CD4-positive, alpha-beta T cell treated with Interferon alpha-2 for 1 hour (primary cell): ENCODE measurements around the gene RNLS.
"Not testable (repeated sequence)": the region's sequence is repeated elsewhere in the genome, so short reads cannot be mapped to it uniquely, and the experiment has no call there.

Source experiments
- DNase-seq, 2 donors: peaks; one replicate each; pipeline ENCODE4 v3.0.0-alpha.2; 2020 to 2022

Gene RNLS

DNA sequence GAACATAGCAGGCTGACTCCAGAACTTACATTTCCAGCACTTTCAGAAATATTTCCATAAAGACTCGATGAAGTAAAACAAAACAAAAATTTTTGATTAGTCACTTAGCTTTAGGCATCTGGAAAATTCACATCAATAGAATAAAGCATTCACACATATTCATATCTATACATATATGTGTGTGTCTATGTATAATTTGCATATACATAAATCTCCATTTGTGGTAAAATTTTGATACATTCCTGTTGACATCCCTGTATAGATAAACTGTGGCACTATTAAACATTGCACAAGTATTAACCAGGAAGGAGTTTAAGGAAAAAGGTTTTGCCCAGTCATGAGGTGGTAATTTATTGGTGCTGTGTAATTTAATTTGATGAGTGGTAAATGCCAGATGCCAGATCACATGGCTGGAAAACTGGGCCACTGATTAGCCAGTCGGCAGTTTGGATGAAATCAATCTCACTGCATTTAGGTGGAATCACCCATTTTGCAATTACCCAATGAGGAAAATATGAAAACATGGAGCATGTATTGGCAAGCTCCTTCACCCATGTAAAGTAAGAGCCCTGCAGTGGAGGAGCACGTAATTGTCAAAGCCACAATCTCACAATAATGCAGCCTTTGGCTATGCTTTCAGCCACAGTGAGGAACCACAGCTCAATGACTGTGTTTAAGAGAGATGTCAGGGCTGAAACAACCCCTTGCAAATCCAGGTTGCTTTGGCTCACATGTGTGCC, 294.6 kb downstream of the RNLS start:
- DNase-seq = no peak

DNA sequence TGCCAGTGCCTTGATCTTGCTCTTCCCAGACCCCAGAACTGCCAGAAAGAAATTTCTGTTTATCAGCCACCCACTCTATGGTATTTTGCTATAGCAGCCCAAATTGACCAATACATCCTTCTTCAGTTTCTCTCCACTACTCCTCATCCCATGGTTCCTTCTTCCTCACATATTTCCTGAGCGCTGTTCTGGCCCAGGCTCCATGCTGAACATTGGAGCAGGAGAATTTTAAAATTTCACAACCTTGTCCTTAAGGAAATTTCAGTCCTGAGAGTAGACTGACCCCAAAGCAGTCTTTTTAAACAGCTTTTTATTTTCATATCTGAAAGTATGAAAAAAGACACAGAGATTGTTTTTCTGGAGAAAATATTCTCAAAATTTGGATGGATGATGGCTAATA, 297.1 kb downstream of the RNLS start:
- no peak for DNase-seq

DNA sequence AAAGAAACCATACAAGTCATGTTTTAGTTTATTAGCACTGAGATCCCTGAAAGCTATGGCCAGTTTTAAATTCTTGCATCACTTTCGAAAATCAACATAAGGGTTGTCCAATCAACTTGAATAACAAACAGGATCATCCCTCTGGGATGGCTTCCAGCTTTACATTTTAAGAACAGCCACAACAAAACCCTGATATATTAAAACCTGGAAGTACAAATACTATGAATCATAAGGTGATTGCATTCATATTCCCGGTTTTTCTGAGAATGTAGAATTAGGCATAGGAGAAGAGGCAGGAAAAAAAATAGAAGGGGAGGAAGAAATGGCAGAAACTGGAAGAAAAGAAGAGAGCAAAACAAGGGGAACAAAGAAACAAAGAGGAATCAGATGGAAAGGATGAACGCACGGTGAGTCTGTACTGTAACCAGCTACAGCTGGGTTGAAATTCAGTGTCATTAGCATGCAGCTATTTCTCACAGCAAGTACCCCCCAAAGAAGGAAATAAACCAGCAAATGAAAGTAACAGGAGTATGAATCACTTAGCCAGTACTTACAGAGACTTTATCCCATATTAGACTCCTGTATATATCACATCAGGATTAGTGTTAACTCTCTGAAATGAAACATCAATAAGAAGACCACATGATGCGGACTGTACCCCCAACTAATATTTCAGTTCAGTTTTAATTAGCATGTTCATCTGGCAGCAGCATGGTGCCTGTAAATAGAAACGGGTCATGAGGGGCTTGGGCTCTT, 301.3 kb downstream of the RNLS start:
- DNase-seq = no peak

DNA sequence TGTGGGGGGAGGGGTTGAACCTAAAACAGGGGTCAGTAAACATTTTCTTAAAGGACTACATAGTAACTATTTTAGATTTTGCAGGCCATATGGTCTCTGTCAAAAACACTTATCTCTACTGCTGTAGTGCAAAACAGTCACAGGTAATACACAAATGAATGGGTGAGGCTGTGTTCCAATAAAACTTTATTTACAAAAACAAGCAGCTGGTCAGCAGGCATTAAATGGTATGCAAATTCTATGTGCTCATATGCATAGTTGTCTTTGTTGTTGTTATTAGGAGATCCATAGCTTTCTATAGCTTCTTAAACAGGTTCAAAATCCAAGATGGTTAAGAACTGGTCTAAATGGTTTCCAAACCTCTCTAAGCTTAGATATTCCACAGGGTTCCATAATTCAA, 302.6 kb downstream of the RNLS start:
- no peak for DNase-seq

DNA sequence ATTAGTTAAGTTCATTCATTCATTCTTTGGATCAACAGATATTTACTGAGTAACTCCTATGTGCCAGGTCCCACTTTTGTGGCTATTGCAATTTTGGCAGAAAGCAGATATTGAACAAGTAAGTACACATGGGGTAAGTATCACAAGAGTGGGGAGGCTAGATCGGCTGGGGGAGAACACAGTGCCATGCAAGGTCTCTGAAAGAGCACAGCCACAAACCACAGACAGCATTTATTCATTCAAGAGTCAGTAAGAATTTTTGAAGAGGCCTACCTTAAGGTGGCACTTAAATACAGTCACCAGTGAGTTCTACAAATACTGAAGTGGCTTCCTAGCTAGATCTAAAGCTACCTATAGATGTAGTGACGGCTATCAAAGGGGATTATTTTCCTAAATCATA, 304.2 kb downstream of the RNLS start:
- no peak for DNase-seq

- not testable (repeated sequence) for DNase-seq
Measured at GRCh38 chr10:88276945-88277344, 306.2 kb downstream of the RNLS start.

- no peak for DNase-seq
Measured at GRCh38 chr10:88274286-88274685, 308.8 kb downstream of the RNLS start.

DNA sequence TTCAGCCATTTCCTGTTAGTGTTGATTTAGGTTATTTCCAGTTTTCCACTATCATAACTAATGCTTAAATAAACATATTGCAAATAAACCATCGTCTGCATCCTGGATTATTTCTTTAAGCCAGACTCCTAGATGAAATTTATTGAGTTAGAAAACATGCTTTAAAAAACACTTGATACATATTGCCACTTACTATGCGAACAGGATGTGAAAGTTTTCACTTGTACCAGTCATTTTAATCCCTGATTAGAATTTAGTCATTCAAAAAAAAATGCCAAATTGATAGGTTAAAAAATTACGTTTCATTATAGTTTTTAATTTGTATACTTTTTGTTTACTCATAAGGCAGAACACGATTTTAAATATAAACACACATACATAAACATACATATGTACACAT, 309.6 kb downstream of the RNLS start:
- no peak for DNase-seq

- DNase-seq = peak in 1 of 2 donors; percentile 19
Measured at GRCh38 chr10:88271761-88272543, 311.2 kb downstream of the RNLS start.

- peak; percentile 30 to 55 for DNase-seq
Measured at GRCh38 chr10:88270871-88271713, 312.0 kb downstream of the RNLS start.

DNA sequence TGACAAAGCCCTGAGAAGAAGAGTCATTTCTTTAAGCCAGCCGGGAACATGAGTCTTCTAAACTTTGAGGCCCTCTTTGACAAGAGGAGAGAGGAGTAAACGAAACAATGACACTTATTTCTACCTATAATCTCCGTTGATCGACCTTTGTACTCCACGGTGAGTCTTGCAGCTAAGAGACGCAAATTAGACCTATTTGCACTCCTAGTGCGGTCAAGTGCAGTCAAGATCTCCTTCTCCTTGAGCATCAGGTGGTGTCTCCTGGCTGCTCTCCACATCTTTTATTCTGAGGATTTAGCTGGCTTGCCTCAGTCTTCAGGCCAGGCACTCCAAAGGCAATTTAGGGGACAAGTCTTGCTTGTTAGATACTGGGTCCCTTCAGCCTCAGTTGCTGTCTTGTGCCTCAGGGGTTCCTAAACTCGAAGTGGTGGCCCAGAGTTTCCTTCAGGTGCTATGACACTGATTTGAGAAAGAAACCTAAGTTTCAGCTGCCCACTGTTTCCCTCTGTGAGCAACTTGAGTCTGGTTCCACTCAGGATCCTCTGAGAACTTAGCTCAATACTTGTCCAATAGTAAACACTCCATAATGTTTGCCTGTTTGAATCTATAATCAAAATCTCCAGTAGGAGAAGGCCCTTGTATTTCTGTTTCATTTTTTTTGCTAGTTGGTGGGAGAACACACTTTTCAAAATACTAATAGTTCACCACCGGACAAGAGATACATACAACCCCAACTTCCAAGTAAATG, 312.9 kb downstream of the RNLS start:
- no peak for DNase-seq

- DNase-seq = no peak
Measured at GRCh38 chr10:88262591-88263234, 320.4 kb downstream of the RNLS start.

- DNase-seq = no peak
Measured at GRCh38 chr10:88261152-88261551, 322.0 kb downstream of the RNLS start.

GRCh38 chr10:88260329-88261051, 322.6 kb downstream of the RNLS start:
- DNase-seq = no peak

- no peak for DNase-seq
Measured at GRCh38 chr10:88259381-88259780, 323.7 kb downstream of the RNLS start.

GRCh38 chr10:88256886-88257285, 326.2 kb downstream of the RNLS start:
- DNase-seq = no peak

DNA sequence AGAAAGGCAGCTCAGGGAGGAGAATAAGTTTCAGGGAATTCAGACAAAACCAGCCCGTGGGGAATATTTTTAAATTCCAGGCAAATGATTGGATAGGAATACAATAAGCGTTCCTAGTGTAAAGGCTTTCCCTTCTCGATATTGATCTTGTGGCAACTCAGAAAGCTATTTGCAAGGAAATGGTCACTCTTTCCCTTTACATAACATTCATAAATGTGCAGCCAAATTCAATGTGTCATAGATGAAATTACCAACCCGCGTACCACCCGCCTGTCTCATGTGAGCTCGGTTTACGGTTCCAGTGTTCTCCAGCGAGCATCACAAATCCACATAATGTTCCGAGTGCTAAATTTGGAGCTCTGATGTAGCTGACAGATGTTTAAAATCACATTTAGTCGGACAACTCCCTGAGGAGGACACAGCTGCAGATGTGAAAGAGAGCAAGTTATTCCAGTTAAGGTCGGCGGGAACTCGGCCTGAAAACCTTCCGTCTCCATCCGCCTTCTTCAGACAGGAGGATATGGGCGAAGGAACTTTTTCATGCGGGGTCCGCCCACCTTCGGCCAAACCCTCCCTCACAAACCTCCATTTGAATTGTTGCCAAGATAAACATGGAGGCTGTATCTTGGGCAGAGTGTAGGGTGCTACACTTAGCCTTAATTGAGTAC, 327.0 kb downstream of the RNLS start:
- no peak for DNase-seq

- DNase-seq = no peak
Measured at GRCh38 chr10:88254091-88254490, 329.0 kb downstream of the RNLS start.

GRCh38 chr10:88253622-88254021, 329.5 kb downstream of the RNLS start:
- no peak for DNase-seq

- no peak for DNase-seq
Measured at GRCh38 chr10:88253128-88253527, 330.0 kb downstream of the RNLS start.
